T-cell (primary cell): ENCODE measurements around the gene PACSIN3. TPM values are rescaled to one million over a fixed set of nuclear protein-coding genes. Genes with fewer than 3 reads are reported as not detected.

ENCODE experiments used
- ATAC-seq, 4 experiments: fragments of 200-7000 bp in 3 of 4; fragments of 150-1000 bp in 1 of 4; cut with Tn5 transposase; replicated peaks in 1 of 4; 1 replicate in 3 of 4; 2 replicates in 1 of 4; pipeline ENCODE4 v1.10.0; 2021; ENCODE audit warnings: moderate library complexity in 3 of 4, mild to moderate bottlenecking in 2 of 4, moderate number of reproducible peaks in 1 of 4
- CTCF ChIA-PET, 2 donors: fragments of 300-600 bp; sonication (Branson Sonifier 250); formaldehyde crosslinking; loops; one replicate each; lab custom pipeline; 2022; ENCODE audit warnings: antibody characterized with exemption in 2 of 2; lab: Charles Lee
- POLR2A ChIA-PET, 2 donors: fragments of 300-600 bp; sonication (Branson Sonifier 250); formaldehyde crosslinking; loops; one replicate each; lab custom pipeline; 2022; ENCODE audit warnings: antibody characterized with exemption in 2 of 2; lab: Charles Lee
- DNase-seq, 35 experiments: peaks; one replicate each; pipeline versions ENCODE4 v3.0.0 to v3.0.0-alpha.2; 2013 to 2023
- H3K27ac ChIP-seq: one replicate; pipeline ENCODE4 v1.5.1; 2013; ENCODE audit warnings: low read length
- H3K27me3 ChIP-seq, 2 experiments: replicated peaks in 1 of 2; 1 replicate in 1 of 2; 2 replicates in 1 of 2; pipeline versions ENCODE4 v1.6.1 to v1.7.0; 2013; ENCODE audit warnings: low read length in 1 of 2, mixed read lengths in 1 of 2; ENCODE audit not compliant: control insufficient read depth in 2 of 2, insufficient read depth in 2 of 2; ENCODE audit errors: extremely low read depth in 1 of 2
- H3K36me3 ChIP-seq, 2 donors: 1 replicate in 1 of 2; 2 replicates in 1 of 2; pipeline versions ENCODE4 v1.6.1 to v1.7.0; 2013; ENCODE audit warnings: low read length in 1 of 2; ENCODE audit not compliant: control insufficient read depth in 2 of 2, insufficient read depth in 1 of 2; ENCODE audit errors: extremely low read depth in 1 of 2
- H3K4me1 ChIP-seq, 2 experiments: 1 replicate in 1 of 2; 2 replicates in 1 of 2; pipeline versions ENCODE4 v1.6.1 to v1.7.0; 2013; ENCODE audit warnings: low read length in 2 of 2, mixed read lengths in 1 of 2; ENCODE audit not compliant: insufficient read depth in 2 of 2, control insufficient read depth in 1 of 2; ENCODE audit errors: extremely low read depth in 1 of 2
- H3K4me3 ChIP-seq, 2 donors: 1 replicate in 1 of 2; 2 replicates in 1 of 2; pipeline versions ENCODE4 v1.5.1 to v1.7.0; 2013; ENCODE audit warnings: mild to moderate bottlenecking in 2 of 2, low read length in 1 of 2, moderate library complexity in 1 of 2; ENCODE audit not compliant: control insufficient read depth in 1 of 2; ENCODE audit errors: extremely low read depth in 1 of 2
- H3K9me3 ChIP-seq: 2 replicates; pipeline ENCODE4 v1.7.0; 2013
- H3K27ac Mint-ChIP-seq, 2 donors: one replicate each; pipeline ENCODE4 v1.8.0; 2020 to 2021; ENCODE audit warnings: mild to moderate bottlenecking in 2 of 2, mixed read lengths in 2 of 2
- H3K27me3 Mint-ChIP-seq, 2 donors: one replicate each; pipeline ENCODE4 v1.8.0; 2021 to 2022; ENCODE audit warnings: mixed read lengths in 2 of 2
- H3K36me3 Mint-ChIP-seq: one replicate; pipeline ENCODE4 v1.8.0; 2021; ENCODE audit warnings: mixed read lengths
- H3K4me1 Mint-ChIP-seq, 3 donors: one replicate each; pipeline ENCODE4 v1.8.0; 2020 to 2022; ENCODE audit warnings: mixed read lengths in 3 of 3, mild to moderate bottlenecking in 1 of 3
- H3K4me3 Mint-ChIP-seq, 3 donors: one replicate each; pipeline ENCODE4 v1.8.0; 2020 to 2022; ENCODE audit warnings: mild to moderate bottlenecking in 3 of 3, mixed read lengths in 3 of 3, moderate library complexity in 3 of 3
- H3K9me3 Mint-ChIP-seq, 3 donors: one replicate each; pipeline ENCODE4 v1.8.0; 2020 to 2022; ENCODE audit warnings: mixed read lengths in 3 of 3
- WGBS: methylation state at CpG from one replicate; pipeline ENCODE4 v1.1.5; 2013; ENCODE audit warnings: missing lambda C conversion rate; ENCODE audit not compliant: insufficient coverage; 5-methylcytosine and 5-hydroxymethylcytosine counted together
- total RNA-seq, 35 experiments: library from RNA in 6 of 35; stranded (reverse) in 6 of 35; fragments of 120-200 nt in 1 of 35; gene quantifications; one replicate each; pipeline versions ENCODE4 v1.2.1 to v1.2.4 and lab custom pipeline; 2013 to 2026

Gene PACSIN3
- total RNA-seq, 5 donors from 2014 or later (not counting 1 experiment from before 2014, with no cell fraction given): 0.49 to 1.9 (median 1.4) TPM; not detected in 1

- no peak overlapping the region for H3K4me3 Mint-ChIP-seq
- no peak overlapping the region for H3K4me3 ChIP-seq
- H3K27me3 ChIP-seq: no peaks in the 10 kb centered on the region
- DNase-seq (no peak), ATAC-seq (no peak)
- no peaks in the 10 kb centered on the region for H3K36me3 ChIP-seq
- H3K27ac ChIP-seq: no peak overlapping the region
- H3K9me3 Mint-ChIP-seq: no peaks in the 10 kb centered on the region
- H3K27me3 Mint-ChIP-seq: no peaks in the 10 kb centered on the region
- CTCF ChIA-PET: no interaction called here
- H3K4me1 ChIP-seq: no peaks in the 10 kb centered on the region
- peaks cover 15% of the 10 kb centered on the region for H3K36me3 Mint-ChIP-seq
- no peak overlapping the region for H3K27ac Mint-ChIP-seq
- POLR2A ChIA-PET: no interaction called here
- peaks cover 0 to 2% (median 0%) of the 10 kb centered on the region in 3 donors for H3K4me1 Mint-ChIP-seq
- no peaks in the 10 kb centered on the region for H3K9me3 ChIP-seq
- WGBS: 73% methylated on average over 2 of the region's 3 CpGs
Observed at GRCh38 chr11:47136327-47136726, 49.9 kb downstream of the PACSIN3 start.

GRCh38 chr11:47132981-47133380 is 53.3 kb downstream of the PACSIN3 start:
- H3K27me3 ChIP-seq: no peaks in the 10 kb centered on the region
- POLR2A ChIA-PET: no interaction called here
- no peaks in the 10 kb centered on the region for H3K9me3 ChIP-seq
- H3K9me3 Mint-ChIP-seq: no peaks in the 10 kb centered on the region
- no peak overlapping the region for H3K27ac ChIP-seq
- peaks cover 8% of the 10 kb centered on the region for H3K36me3 Mint-ChIP-seq
- no peak overlapping the region for H3K4me3 ChIP-seq
- no peaks in the 10 kb centered on the region for H3K27me3 Mint-ChIP-seq
- no peak overlapping the region for H3K4me3 Mint-ChIP-seq
- DNase-seq: no peak
- ATAC-seq: no peak
- CTCF ChIA-PET: interaction anchor here in 1 of 2 donors (0.6 kb wide), 1 partner anchor 30 kb away, joined by 3 read pairs; no protein-coding TSS in a partner anchor
- no peaks in the 10 kb centered on the region for H3K4me1 ChIP-seq
- WGBS: no CpG with 5 or more reads among the region's 1 CpG
- no peak overlapping the region for H3K27ac Mint-ChIP-seq
- H3K4me1 Mint-ChIP-seq: no peaks in the 10 kb centered on the region
- H3K36me3 ChIP-seq: no peaks in the 10 kb centered on the region

DNA sequence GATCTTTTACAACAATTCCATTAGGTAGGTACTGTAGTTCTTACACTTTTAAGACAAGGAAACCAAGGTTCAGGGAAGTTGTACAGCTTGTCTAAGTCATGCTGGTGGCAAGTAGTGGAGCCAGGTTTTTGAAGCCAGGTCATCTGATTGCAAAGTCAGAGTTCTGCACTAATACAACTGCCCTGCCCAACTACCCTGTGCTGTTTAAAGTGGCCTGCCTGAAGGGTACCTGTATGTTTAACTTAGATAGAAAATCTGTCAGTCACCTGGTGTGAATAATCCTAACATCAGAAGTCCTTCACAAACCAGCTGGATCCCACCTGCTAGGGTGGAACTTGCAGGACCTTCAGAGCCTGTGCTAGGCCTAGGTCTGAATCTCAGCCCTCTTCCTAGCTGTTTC is 53.7 kb downstream of the PACSIN3 start:
- Mint-ChIP-seq H3K27ac (no peak overlapping the region), H3K27me3 (no peaks in the 10 kb centered on the region), H3K36me3 (peaks cover 3% of the 10 kb centered on the region), H3K4me3 (no peak overlapping the region), H3K4me1 (no peaks in the 10 kb centered on the region), H3K9me3 (no peaks in the 10 kb centered on the region)
- DNase-seq (no peak), ATAC-seq (no peak)
- H3K4me3 ChIP-seq: no peak overlapping the region
- CTCF ChIA-PET: no interaction called here
- H3K27ac ChIP-seq: no peak overlapping the region
- no peaks in the 10 kb centered on the region for H3K36me3 ChIP-seq
- H3K4me1 ChIP-seq: no peaks in the 10 kb centered on the region
- H3K27me3 ChIP-seq: no peaks in the 10 kb centered on the region
- H3K9me3 ChIP-seq: no peaks in the 10 kb centered on the region
- POLR2A ChIA-PET: no interaction called here

DNA sequence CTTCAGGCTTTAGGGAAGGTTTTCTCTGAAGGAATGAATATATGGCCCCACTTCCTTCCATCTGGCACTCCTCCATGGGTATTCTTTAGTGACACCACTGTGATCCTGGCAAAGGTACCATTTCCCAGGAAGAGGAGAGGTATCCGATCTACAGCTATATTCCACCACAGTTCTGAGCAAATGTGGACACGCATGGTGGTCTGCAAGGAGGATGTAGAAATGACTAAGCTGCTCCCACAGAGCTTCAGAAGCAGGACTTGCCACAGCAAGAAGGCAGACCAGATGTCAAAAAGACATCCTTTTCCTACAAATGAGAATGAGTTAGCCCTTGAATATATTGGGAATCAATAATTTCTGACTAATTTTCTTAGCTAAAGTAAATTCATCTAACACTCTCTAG is 55.1 kb downstream of the PACSIN3 start:
- no peaks in the 10 kb centered on the region for H3K36me3 ChIP-seq
- POLR2A ChIA-PET: no interaction called here
- no peak overlapping the region for H3K27ac ChIP-seq
- no peak overlapping the region for H3K4me3 ChIP-seq
- Mint-ChIP-seq H3K27ac (no peak overlapping the region), H3K9me3 (no peaks in the 10 kb centered on the region), H3K27me3 (no peaks in the 10 kb centered on the region), H3K36me3 (no peaks in the 10 kb centered on the region), H3K4me3 (no peak overlapping the region), H3K4me1 (no peaks in the 10 kb centered on the region)
- ATAC-seq: no peak
- WGBS: no CpG with 5 or more reads among the region's 2 CpGs
- CTCF ChIA-PET: no interaction called here
- no peaks in the 10 kb centered on the region for H3K9me3 ChIP-seq
- no peaks in the 10 kb centered on the region for H3K27me3 ChIP-seq
- H3K4me1 ChIP-seq: no peaks in the 10 kb centered on the region
- no peak for DNase-seq

GRCh38 chr11:47130543-47130942 is 55.7 kb downstream of the PACSIN3 start:
- H3K4me3 Mint-ChIP-seq: no peak overlapping the region
- Histone ChIP-seq H3K9me3 (no peaks in the 10 kb centered on the region), H3K27ac (no peak overlapping the region), H3K4me1 (no peaks in the 10 kb centered on the region), H3K27me3 (no peaks in the 10 kb centered on the region), H3K4me3 (no peak overlapping the region), H3K36me3 (no peaks in the 10 kb centered on the region)
- no peaks in the 10 kb centered on the region for H3K9me3 Mint-ChIP-seq
- H3K4me1 Mint-ChIP-seq: no peaks in the 10 kb centered on the region
- no peaks in the 10 kb centered on the region for H3K36me3 Mint-ChIP-seq
- no peak overlapping the region for H3K27ac Mint-ChIP-seq
- DNase-seq (no peak), ATAC-seq (no peak)
- H3K27me3 Mint-ChIP-seq: no peaks in the 10 kb centered on the region
- POLR2A ChIA-PET: no interaction called here
- CTCF ChIA-PET: no interaction called here
- no CpG with 5 or more reads among the region's 3 CpGs for WGBS

Other genes starting within 250 kb of the PACSIN3 start
- gene CSTPP1, start 249.7 kb downstream of the PACSIN3 start, total RNA-seq: 10 to 100 TPM; 13.3 to 16.9 (median 15.0) TPM
- 100 to 1,000 TPM; 145 to 188 (median 160) TPM for gene ARFGAP2, start 9.6 kb downstream of the PACSIN3 start, total RNA-seq
- gene DDB2, start 28.5 kb upstream of the PACSIN3 start, total RNA-seq: 100 to 1,000 TPM in 3 of 5 donors, 10 to 100 TPM in 2; 55.0 to 136 (median 123) TPM
- gene ACP2, start 62.4 kb upstream of the PACSIN3 start, total RNA-seq: 10 to 100 TPM; 16.2 to 26.8 (median 21.9) TPM
- gene NR1H3, start 71.6 kb upstream of the PACSIN3 start, total RNA-seq: 10 to 100 TPM in 3 of 5 donors, 1 to 10 TPM in 2; 3.6 to 16.7 (median 11.7) TPM
- gene MADD, start 83.7 kb upstream of the PACSIN3 start, total RNA-seq: 100 to 1,000 TPM; 116 to 189 (median 124) TPM
- not detected for gene MYBPC3, start 166.3 kb upstream of the PACSIN3 start, total RNA-seq
- gene SPI1, start 192.1 kb upstream of the PACSIN3 start, total RNA-seq: 1 to 10 TPM; 1.8 to 5.8 (median 2.1) TPM
- 10 to 100 TPM; 45.6 to 67.0 (median 65.2) TPM for gene SLC39A13, start 222.2 kb upstream of the PACSIN3 start, total RNA-seq
- gene PSMC3, start 240.0 kb upstream of the PACSIN3 start, total RNA-seq: 10 to 100 TPM; 48.6 to 64.4 (median 55.0) TPM